Neutrophil (primary cell): ENCODE data around the gene MAEA.

Source experiments
- H3K27ac ChIP-seq: fragments of 200-600 bp; sonication (generic); 2 replicates; pipeline ENCODE4 v1.5.1; 2016; ENCODE audit warnings: mild to moderate bottlenecking, moderate library complexity
- H3K27me3 ChIP-seq: fragments of 200-600 bp; sonication (generic); 2 replicates; pipeline ENCODE4 v1.6.0; 2016; ENCODE audit warnings: mild to moderate bottlenecking
- H3K36me3 ChIP-seq: fragments of 200-600 bp; sonication (generic); 2 replicates; pipeline ENCODE4 v1.5.1; 2017
- H3K4me1 ChIP-seq, 2 experiments: fragments of 200-600 bp in 1 of 2; sonication (generic) in 1 of 2; 1 replicate in 1 of 2; 2 replicates in 1 of 2; pipeline versions ENCODE4 v1.5.1 to v1.6.1; 2013 to 2016; ENCODE audit warnings: low read depth in 1 of 2, low read length in 1 of 2, mild to moderate bottlenecking in 1 of 2, moderate library complexity in 1 of 2; ENCODE audit not compliant: control insufficient read depth in 1 of 2, insufficient read depth in 1 of 2
- H3K4me3 ChIP-seq, 2 experiments: fragments of 200-600 bp in 1 of 2; sonication (generic) in 1 of 2; 1 replicate in 1 of 2; 2 replicates in 1 of 2; pipeline ENCODE4 v1.5.1; 2013 to 2016; ENCODE audit warnings: low read depth in 1 of 2, low read length in 1 of 2, mild to moderate bottlenecking in 1 of 2, moderate library complexity in 1 of 2
- H3K9me3 ChIP-seq: fragments of 200-600 bp; sonication (generic); 2 replicates; pipeline ENCODE4 v1.5.1; 2016
- TF ChIP-seq, protein P1 (sequence below): fragments of 200-600 bp; sonication (generic); IDR thresholded peaks from 2 replicates; pipeline ENCODE4 v1.5.1; 2016; ENCODE audit warnings: antibody characterized with exemption

Gene MAEA

DNA sequence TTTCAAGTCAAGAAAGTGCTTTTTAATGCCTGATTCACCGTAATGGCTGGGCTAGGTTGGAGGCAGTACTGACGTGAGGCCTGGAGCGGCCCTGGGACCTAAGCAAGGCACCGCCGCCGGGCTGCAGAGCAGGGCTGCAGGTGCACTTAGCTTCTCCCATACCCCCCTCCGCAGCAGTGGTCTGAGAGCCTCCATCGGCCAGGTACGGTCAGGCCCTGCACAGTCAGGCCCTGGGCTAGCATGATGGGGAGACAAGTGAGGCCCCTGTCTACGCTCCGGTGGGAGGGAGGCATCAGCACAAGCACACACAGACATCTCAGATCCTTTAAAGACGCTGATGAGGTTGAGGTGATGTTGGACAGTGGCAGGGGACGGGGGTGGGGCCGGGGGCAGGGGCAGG lies 4.7 kb downstream of the MAEA start:
- H3K4me3 ChIP-seq, result no peak overlapping the region
- TF ChIP-seq, protein P1, sequence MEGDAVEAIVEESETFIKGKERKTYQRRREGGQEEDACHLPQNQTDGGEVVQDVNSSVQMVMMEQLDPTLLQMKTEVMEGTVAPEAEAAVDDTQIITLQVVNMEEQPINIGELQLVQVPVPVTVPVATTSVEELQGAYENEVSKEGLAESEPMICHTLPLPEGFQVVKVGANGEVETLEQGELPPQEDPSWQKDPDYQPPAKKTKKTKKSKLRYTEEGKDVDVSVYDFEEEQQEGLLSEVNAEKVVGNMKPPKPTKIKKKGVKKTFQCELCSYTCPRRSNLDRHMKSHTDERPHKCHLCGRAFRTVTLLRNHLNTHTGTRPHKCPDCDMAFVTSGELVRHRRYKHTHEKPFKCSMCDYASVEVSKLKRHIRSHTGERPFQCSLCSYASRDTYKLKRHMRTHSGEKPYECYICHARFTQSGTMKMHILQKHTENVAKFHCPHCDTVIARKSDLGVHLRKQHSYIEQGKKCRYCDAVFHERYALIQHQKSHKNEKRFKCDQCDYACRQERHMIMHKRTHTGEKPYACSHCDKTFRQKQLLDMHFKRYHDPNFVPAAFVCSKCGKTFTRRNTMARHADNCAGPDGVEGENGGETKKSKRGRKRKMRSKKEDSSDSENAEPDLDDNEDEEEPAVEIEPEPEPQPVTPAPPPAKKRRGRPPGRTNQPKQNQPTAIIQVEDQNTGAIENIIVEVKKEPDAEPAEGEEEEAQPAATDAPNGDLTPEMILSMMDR, result no peak
- no peaks in the 10 kb centered on the region for H3K9me3 ChIP-seq
- peaks cover 69 to 72% of the 10 kb centered on the region in 2 experiments for H3K4me1 ChIP-seq
- peak overlapping the region; percentile 93 for H3K27ac ChIP-seq
- H3K27me3 ChIP-seq, result no peaks in the 10 kb centered on the region
- peaks cover 40% of the 10 kb centered on the region for H3K36me3 ChIP-seq

DNA sequence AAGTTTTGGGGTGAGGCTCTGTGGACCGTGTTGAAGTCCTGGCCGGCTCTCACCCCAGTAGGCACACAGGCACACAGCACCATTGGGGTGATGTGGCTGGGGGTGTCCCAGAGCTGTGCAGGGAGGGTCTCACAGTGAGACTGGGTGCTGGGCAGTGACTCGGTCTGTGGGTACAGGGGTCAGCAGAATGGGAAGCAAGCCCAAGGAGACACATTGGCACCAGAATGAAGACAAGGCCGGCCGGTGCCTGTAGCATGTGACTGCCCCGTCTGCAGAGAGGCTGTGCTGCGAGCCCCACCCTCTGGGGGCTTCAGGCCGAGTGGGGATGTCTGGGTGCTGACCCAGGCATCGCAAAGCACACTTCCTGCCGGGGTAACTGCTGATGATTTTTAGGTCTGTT lies 5.2 kb downstream of the MAEA start:
- Histone ChIP-seq H3K27me3 (no peaks in the 10 kb centered on the region), H3K27ac (peak overlapping the region; percentile 93), H3K4me1 (peaks cover 73 to 76% of the 10 kb centered on the region in 2 experiments), H3K9me3 (no peaks in the 10 kb centered on the region), H3K36me3 (peaks cover 40% of the 10 kb centered on the region), H3K4me3 (no peak overlapping the region)
- TF ChIP-seq, protein P1, result no peak

DNA sequence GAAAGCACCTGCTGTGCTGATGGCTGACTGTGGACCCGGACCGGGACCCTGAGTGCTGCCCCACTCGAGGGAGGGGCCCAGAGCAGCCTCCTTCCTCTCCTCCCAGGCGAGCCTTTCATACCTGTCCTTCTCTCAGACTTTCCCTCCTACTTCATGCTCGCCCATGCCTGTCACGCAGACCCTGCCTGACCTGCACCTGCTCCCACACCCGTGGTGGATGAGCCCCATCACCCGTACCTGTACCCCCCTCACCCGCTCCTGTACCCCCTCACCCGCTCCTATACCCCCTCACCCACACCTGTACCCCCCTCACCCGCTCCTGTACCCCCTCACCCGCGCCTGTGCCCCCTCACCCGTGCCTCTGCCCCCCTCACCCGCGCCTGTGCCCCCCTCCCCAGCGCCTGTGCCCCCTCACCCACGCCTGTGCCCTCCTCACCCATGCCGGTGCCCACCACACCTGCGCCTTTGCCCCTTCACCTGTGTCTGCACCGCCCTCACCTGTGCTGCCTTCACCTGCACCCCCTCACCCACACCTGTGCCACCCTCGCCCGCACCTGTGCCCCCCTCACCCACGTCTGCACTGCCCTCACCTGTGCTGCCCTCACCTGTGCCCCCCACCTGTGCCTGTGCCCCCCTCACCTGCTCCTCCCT lies 5.8 kb downstream of the MAEA start:
- Histone ChIP-seq H3K36me3 (peaks cover 40% of the 10 kb centered on the region), H3K9me3 (no peaks in the 10 kb centered on the region), H3K4me3 (no peak overlapping the region), H3K4me1 (peaks cover 76 to 79% of the 10 kb centered on the region in 2 experiments), H3K27ac (peak overlapping the region; percentile 93), H3K27me3 (no peaks in the 10 kb centered on the region)
- TF ChIP-seq, protein P1, result no peak

DNA sequence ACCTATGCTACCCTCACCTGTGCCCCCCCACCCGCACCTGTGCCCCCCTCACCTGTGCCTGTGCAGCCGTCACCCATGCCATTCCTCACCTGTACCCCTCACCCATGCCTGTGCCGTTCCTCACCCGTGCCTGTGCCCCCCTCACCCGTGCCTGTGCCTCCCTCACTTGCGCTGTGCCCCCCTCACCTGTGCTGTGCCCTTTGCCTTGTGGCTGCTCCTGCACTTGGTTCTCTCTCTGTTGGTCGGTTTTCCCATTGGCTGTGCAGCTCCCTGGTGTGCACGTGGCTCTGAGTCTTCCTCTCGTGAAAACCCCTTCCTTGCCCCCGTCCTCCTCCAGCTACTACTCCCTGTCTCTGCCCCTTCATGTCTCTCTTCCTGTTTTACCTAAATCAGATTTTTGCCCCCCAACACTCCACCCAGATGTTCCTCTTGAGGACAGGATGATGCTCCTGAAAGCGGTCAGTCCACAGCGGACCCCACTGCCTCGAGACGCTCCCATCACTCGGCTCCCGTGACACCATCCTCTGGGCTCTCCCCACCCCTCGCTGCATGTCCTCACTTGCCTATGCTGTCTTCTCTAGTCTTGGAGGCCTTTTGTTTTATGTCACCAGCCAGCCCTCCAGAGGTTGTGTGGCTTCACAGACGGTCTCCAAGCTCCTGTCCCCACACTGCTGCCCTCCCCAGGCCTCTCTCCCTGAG lies 6.8 kb downstream of the MAEA start:
- Histone ChIP-seq H3K36me3 (peaks cover 40% of the 10 kb centered on the region), H3K9me3 (no peaks in the 10 kb centered on the region), H3K4me3 (no peak overlapping the region), H3K27ac (peak overlapping the region; percentile 96), H3K4me1 (peaks cover 76 to 78% of the 10 kb centered on the region in 2 experiments), H3K27me3 (no peaks in the 10 kb centered on the region)
- TF ChIP-seq, protein P1, result no peak

DNA sequence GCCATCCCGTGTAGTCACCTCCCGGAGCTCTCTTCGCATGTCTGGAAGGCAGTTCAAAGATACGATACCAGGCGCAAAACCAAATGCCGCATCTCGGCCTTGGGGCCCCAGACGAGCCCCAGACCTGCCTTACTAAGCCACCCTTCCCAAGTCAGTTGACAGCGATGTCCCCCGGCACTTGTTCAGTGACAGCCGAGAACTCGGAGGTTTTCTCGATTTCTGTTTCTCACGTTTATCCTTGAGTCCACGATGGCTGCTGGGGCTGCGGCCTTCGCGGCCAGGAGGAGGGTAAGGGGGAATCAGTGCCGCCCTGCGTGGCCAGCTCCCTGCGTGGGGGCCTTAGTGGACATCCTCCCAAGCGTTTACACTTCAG lies 7.3 kb downstream of the MAEA start:
- Histone ChIP-seq H3K27ac (peak overlapping the region; percentile 96), H3K36me3 (peaks cover 40% of the 10 kb centered on the region)

More for the DNA sequence above, 7.3 kb downstream of the MAEA start:
- Histone ChIP-seq H3K27me3 (no peaks in the 10 kb centered on the region), H3K4me1 (peaks cover 76 to 78% of the 10 kb centered on the region in 2 experiments), H3K9me3 (no peaks in the 10 kb centered on the region), H3K4me3 (no peak overlapping the region)
- TF ChIP-seq, protein P1, result no peak
